ENCODE results near the gene OXTR.

DNA sequence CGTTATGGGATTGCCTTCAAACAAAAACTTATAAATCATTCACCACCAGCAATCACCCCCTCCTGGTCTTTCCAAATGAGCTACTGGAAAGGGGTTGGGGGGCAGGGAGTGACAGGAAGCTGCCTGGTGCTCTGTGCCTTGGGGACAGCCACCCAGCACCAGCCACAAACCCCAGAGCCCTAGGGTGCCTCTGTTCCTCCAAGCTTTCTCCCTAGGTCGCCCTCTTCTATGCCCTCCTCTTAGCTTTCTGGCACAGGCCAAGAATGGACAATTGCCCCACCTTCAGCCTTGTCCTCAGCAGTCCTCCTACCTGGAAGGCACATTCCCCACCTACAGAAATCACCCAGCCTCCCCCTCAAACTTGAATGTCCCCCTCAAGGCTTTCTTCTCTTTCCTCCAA, 3.3 kb downstream of the OXTR start:
- TF ChIP-seq, protein P1, sequence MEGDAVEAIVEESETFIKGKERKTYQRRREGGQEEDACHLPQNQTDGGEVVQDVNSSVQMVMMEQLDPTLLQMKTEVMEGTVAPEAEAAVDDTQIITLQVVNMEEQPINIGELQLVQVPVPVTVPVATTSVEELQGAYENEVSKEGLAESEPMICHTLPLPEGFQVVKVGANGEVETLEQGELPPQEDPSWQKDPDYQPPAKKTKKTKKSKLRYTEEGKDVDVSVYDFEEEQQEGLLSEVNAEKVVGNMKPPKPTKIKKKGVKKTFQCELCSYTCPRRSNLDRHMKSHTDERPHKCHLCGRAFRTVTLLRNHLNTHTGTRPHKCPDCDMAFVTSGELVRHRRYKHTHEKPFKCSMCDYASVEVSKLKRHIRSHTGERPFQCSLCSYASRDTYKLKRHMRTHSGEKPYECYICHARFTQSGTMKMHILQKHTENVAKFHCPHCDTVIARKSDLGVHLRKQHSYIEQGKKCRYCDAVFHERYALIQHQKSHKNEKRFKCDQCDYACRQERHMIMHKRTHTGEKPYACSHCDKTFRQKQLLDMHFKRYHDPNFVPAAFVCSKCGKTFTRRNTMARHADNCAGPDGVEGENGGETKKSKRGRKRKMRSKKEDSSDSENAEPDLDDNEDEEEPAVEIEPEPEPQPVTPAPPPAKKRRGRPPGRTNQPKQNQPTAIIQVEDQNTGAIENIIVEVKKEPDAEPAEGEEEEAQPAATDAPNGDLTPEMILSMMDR (IDR thresholded peaks at IDR 0.05), result no peak
- TF ChIP-seq, protein P2, sequence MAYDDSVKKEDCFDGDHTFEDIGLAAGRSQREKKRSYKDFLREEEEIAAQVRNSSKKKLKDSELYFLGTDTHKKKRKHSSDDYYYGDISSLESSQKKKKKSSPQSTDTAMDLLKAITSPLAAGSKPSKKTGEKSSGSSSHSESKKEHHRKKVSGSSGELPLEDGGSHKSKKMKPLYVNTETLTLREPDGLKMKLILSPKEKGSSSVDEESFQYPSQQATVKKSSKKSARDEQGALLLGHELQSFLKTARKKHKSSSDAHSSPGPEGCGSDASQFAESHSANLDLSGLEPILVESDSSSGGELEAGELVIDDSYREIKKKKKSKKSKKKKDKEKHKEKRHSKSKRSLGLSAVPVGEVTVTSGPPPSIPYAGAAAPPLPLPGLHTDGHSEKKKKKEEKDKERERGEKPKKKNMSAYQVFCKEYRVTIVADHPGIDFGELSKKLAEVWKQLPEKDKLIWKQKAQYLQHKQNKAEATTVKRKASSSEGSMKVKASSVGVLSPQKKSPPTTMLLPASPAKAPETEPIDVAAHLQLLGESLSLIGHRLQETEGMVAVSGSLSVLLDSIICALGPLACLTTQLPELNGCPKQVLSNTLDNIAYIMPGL (CRISPR knock-in tag; IDR thresholded peaks at IDR 0.05), result no peak
- TF ChIP-seq, protein P3, sequence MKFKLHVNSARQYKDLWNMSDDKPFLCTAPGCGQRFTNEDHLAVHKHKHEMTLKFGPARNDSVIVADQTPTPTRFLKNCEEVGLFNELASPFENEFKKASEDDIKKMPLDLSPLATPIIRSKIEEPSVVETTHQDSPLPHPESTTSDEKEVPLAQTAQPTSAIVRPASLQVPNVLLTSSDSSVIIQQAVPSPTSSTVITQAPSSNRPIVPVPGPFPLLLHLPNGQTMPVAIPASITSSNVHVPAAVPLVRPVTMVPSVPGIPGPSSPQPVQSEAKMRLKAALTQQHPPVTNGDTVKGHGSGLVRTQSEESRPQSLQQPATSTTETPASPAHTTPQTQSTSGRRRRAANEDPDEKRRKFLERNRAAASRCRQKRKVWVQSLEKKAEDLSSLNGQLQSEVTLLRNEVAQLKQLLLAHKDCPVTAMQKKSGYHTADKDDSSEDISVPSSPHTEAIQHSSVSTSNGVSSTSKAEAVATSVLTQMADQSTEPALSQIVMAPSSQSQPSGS (CRISPR knock-in tag; IDR thresholded peaks at IDR 0.05; ENCODE audit: borderline replicate concordance, low read depth), result no peak
- TF ChIP-seq NFATC4 (CRISPR knock-in tag; IDR thresholded peaks at IDR 0.05) (no peak), CREM (CRISPR knock-in tag; IDR thresholded peaks at IDR 0.05) (no peak), ZBTB21 (CRISPR knock-in tag; IDR thresholded peaks at IDR 0.05; ENCODE audit: borderline replicate concordance) (no peak), ETV6 (CRISPR knock-in tag; IDR thresholded peaks at IDR 0.05) (no peak), FOXP1 (CRISPR knock-in tag; IDR thresholded peaks at IDR 0.05; ENCODE audit: borderline replicate concordance) (no peak), TEAD4 (CRISPR knock-in tag; IDR thresholded peaks at IDR 0.05) (no peak), FOXJ3 (CRISPR knock-in tag; IDR thresholded peaks at IDR 0.05; ENCODE audit: borderline replicate concordance) (no peak), TEAD1 (CRISPR knock-in tag; IDR thresholded peaks at IDR 0.05) (no peak)
- TF ChIP-seq, protein P4, sequence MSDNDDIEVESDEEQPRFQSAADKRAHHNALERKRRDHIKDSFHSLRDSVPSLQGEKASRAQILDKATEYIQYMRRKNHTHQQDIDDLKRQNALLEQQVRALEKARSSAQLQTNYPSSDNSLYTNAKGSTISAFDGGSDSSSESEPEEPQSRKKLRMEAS (CRISPR knock-in tag; IDR thresholded peaks at IDR 0.05), result no peak
- TF ChIP-seq, protein P5, sequence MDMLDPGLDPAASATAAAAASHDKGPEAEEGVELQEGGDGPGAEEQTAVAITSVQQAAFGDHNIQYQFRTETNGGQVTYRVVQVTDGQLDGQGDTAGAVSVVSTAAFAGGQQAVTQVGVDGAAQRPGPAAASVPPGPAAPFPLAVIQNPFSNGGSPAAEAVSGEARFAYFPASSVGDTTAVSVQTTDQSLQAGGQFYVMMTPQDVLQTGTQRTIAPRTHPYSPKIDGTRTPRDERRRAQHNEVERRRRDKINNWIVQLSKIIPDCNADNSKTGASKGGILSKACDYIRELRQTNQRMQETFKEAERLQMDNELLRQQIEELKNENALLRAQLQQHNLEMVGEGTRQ (CRISPR knock-in tag; IDR thresholded peaks at IDR 0.05), result no peak
- TF ChIP-seq, protein P6, sequence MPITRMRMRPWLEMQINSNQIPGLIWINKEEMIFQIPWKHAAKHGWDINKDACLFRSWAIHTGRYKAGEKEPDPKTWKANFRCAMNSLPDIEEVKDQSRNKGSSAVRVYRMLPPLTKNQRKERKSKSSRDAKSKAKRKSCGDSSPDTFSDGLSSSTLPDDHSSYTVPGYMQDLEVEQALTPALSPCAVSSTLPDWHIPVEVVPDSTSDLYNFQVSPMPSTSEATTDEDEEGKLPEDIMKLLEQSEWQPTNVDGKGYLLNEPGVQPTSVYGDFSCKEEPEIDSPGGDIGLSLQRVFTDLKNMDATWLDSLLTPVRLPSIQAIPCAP (CRISPR knock-in tag; IDR thresholded peaks at IDR 0.05), result no peak
